Anterior cingulate cortex (tissue), 58 donors: Measurements from ENCODE around the gene AATK.

Experiments used
- DNase-seq, 58 donors: peaks; one replicate each; lab custom pipeline; 2025; lab: John Stamatoyannopoulos, UW

The AATK gene

GRCh38 chr17:81100668-81101067 lies 65.4 kb downstream of the AATK start:
- DNase-seq: no peak

DNA sequence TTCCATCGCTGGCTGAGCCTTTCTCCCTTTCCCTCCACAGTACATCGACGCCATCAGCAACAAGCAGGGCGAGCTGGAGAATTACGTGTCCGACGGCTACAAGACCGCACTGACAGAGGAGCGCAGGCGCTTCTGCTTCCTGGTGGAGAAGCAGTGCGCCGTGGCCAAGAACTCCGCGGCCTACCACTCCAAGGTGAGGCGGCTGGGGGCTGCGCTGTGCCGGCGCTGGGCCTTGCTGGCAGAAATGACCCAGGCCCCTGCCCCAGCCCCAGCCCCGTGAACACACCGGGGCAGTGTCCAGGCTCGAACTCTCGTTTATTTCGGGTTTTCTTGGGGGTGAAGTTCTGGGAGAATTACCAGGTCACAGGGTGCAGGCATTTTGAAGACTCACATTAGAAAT lies 66.1 kb downstream of the AATK start:
- DNase-seq: no peak

GRCh38 chr17:81097943-81098308 lies 68.1 kb downstream of the AATK start:
- no peak for DNase-seq

DNA sequence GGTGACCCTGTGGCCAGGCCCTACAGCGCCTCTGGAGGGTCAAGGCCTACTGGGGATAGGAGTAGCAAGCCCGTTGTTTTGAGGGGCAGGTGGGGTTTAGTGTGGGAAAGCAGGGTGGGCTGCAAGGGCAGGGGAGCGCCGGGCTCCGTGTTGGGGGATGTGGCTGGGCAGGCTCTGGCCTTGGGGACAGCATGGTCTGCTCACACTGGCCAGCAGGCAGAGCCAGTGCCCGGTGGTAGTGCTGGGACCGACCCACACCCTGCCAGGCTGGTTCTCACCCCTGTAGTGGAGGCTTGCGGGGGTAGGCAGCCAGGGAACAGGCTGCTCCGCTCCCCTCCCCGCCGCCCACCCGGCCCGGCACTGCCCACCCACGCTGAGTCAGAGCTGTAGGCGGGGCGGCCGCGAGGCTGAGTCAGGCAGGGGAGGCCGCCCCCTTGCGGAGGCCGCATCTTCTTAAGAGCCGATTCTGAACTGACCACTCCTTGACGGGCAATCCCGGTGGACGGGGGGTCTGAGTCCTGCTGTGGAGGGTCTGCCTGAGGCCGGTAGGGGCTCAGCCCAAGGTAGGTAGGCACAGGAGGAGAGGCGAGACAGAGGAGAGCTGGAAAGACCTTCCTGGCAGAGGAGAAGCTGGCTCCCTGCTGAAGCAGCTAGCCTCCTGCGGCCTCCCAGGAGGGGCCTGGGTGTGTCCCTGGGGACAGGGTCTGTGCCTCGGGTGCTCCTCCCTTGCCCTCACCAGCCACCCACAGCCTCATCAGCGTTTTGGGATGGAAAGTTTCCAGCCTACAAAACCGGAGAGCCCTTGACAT lies 68.7 kb downstream of the AATK start:
- DNase-seq: peak in 56 of 58 donors; percentile 18 to 83 (median 58)

DNA sequence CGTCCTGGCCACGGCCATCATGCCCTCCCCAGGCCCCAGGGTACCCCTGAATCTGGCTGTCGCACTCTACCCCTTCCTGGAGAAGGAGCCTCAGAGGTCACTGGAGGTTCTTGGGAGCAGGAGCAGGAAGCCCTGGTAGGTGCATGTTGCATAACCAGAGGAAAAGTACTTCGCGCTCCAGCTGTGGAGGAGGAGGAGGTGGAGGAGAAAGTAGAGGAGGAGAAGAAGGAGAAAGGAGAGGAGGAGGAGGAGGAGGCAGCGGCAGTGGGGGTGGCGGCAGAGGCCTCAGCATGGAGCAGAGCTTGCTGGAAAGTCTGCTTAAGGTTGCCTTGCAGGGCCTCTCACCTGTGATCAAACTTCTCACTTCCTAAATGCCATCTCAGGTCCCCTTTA lies 69.3 kb downstream of the AATK start:
- peak in 3 of 58 donors; percentile 23 to 27 (median 24) for DNase-seq

DNA sequence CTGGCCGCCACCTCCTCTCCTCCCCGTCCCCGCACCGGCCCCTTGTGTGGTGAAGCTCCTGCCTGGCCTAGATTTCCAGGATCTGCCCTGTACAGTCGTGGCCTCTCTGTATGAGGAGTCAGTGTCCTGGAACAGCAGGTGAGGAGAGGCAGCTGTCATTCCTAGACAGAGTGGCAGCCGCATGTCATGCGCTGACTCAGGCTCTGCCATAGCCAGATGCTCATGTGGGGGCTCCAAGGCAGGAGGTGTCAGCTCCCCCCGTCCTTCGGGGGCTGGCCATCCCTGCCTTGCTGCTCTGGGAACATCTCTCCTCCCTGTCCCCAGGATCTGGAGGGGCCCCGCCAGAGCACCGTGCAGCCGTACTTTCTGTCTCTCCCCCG lies 70.6 kb downstream of the AATK start:
- DNase-seq: peak in 2 of 58 donors; percentile 45 to 48

- peak in 57 of 58 donors; percentile 38 to 96 (median 81) for DNase-seq
Measured at GRCh38 chr17:81094509-81095382, 71.3 kb downstream of the AATK start.

DNA sequence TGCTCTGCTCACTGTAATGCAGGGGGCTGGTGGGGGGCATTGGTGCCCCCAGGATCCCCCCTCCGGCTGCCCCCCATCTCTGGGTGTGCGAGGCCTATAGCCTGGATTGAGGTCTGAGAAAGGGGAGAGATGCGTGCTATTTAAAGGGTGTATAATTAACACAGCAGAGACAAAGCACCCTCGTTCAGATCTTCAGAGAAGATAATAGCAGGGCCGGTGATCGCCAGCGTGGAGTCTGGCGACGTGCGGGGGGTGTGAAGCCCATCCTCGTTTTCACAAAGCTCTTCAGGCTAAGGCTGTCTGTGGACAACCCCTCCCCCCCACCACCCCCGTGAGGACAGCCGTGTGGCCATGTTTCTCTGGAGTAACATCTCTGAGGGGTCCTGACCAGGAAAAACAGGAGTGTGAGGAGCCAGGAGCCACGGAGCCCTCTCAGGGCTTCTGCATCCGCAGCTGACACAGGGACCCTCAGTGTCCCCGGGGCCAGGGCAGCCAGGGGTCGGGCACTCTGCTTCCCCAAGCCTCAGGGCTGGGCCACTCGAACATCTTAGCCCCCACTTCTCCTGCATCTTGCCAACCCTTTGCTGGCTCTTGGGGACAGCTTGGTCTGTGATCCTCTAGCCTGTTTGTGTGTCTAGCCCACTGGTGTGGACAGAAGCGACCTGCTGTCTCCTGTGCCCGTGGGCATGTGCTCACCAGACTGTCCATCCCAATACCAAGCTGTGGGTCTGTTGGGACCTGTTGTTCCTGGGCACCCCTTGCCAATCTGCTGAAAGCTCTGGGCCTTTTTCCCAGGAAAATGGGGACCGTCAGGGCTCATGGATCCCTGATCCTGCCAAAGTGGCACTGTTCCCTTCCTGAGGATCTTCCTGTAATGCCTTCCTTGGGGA lies 72.2 kb downstream of the AATK start:
- peak in 10 of 58 donors; percentile 26 to 67 (median 49) for DNase-seq

GRCh38 chr17:81092518-81093095 lies 73.4 kb downstream of the AATK start:
- DNase-seq: no peak

GRCh38 chr17:81091774-81092517 lies 74.1 kb downstream of the AATK start:
- no peak for DNase-seq

DNA sequence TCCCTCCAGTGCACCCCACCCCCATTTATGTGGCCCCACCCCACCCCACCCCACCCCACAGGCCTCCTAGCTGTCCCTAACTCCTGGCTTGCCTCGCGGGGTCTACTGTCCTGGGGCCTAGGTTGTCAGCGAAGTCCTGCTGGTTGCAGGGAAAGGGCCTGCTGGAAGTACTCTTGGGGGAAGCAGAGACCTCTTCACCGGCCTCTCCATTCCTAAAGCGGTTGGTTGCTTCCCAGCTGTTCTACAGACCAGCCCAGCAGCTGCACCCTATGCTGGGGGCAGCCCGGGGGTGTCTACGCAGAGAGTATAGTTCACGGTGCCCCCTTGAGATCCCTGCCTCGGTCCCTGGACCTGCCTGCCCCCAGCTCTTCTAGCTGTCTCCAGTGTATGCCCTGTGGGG lies 74.9 kb downstream of the AATK start:
- no peak for DNase-seq

- DNase-seq: no peak
Measured at GRCh38 chr17:81090361-81091136, 75.5 kb downstream of the AATK start.

DNA sequence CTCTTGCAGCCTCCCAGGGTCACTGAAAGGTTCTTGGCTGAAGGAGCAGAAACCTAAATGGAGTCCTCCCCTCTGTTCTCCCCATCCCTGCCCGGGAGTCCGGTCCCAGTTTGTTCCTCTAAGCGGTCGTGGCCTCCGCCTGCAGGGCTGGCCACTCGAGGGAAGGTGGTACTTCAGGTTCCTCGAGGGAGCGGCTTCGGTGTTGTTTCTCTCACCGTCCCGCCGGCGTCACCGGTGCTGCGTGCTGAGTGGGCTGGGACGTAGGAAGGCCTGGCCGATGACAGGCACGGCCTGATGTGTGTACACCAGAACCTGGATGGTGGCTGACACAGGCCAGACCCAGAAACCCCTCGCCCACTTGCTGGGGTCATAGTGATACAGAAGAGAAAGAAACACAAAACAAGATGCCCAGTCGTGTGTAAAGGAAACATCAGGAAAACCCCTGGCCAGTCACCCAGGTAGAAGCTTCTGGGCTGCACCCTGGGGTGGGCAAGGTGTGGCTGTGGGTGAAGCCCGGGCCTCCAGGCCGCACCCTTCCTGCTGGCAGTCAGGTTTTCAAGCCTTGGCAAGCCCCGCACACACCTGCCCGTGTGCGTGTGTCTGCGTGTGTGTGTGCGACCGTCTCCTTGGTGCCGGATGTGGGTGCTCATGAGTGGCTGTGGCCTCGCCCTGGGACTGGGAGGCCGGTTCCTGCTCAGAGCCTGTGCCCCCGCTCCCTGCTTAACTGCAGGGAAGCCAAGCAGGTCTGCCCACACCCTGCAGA lies 79.1 kb downstream of the AATK start:
- no peak for DNase-seq

DNA sequence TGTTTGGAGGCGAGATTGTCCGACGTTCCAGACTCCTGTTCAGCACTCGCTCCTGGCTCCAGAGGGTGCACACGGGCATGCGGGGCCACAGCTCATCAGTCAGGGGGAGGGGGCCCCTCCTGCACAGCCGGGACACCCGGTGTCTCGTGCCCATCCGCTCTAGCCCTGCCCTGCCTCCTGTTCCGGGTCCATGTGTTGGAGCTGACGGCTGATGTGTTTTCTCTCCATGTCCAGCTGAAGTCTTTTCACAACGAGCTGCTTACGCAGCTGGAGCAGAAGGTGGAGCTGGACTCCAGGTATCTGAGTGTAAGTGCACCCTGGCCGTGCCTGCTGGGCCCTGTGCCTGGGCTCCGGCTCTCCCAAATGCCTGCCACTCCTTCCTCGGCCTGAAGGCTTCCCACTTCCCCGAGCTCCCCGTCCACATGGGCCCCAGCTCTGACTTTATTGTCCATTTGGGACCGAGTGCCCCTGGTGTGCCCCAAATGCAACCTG lies 80.6 kb downstream of the AATK start:
- no peak for DNase-seq

DNA sequence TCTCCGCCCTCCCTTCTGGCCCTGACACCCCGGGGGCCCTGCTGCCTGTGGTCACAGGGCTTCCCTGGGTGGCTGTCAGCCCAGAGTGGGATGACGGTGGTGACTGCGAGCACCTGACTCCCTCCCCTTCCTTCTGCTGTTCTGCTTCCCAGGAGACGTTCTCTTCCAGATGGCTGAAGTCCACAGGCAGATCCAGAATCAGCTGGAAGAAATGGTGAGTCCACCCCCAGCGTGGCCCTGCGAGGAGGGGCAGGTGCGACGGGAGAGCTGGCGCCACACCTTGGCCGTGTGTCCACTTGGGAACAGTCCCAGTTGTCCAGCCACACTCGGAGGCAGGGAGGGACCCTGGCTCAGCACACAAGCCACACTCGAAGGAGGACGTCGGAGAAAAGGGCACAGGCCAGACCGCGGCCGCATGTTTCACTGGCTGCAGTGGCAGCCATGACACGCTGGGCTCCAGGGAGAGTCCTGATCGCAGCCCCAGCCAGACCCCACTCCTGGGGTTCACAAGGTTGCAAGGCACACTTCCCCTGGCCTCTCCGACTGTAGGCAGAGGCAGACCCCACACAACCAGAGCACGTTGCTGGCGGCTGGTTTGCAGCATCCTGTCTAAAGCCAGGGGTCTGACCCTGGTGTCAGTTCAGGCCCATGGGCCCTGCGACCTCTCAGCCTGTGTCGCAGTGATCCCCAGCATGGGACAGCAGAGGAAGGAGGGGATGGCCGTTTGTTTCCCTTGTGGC lies 81.2 kb downstream of the AATK start:
- peak in 45 of 58 donors; percentile 13 to 81 (median 50) for DNase-seq

DNA sequence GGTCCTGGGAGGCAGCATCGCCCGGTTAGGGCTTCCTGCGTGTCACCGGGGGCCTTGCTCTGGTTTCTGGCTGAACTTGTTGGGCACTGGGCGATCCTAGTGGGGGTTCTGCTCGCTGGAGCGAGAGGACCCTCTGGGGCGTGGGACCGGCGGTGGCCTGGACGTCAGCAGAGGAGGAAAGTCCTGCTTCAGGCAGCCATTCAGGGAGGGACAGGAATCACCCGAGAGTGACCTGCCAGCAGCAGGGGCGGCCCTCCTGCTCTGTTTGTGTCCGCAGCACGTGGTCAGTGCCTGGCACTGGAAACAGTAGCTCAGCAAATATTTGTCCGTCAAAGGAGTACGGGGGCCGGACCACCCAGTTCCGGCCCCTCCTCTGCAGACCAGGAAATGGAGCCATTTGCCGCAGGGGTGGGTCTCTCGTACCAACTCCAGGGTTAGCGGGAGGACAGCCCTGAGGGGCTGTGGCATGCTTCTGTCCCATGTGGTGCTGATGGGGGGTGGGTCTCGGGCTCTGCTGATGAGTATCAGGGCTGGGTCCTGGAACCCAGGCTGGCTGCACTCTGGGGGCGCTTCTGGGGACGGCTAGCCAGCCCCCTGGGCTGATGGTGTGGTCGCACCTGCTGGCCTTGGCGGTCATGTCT lies 82.8 kb downstream of the AATK start:
- peak in 2 of 58 donors; percentile 12 for DNase-seq
